ENCODE data around the gene PDGFD. TPM values are rescaled to one million over a fixed set of nuclear protein-coding genes. Genes with fewer than 3 reads are reported as not detected.

The PDGFD gene
- polyA plus RNA-seq, 1 of the 3 experiments (the other 2 are of a cell fraction): 4.8 TPM

DNA sequence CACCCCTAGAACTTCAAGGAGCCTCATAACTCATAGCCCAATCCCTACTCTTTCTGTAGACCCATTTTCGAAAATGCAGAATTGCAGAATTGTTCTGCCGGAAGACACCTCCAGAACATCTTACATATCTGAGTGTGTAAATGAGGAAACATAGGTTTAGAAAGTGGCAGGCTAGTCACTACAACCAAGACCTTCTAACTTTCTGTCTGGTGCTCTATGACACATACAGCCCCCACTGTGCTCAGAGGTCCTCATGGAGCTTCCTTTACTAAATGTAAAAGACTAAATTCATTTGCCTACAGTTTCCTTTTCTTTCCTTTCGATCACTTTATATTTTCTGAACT is 259.7 kb downstream of the PDGFD start:
- Histone ChIP-seq H3K27ac (ENCODE audit: low read depth in 2 of 2, low read length in 1 of 2) (no peak overlapping the region), H2AFZ (ENCODE audit: low read depth) (no peak overlapping the region), H3F3A (replicated peaks; ENCODE audit: insufficient read depth) (peaks cover 9% of the 10 kb centered on the region), H3K36me3 (replicated peaks in 1 of 2; ENCODE audit: control insufficient read depth in 1 of 2, insufficient read depth in 2 of 2, low read length in 1 of 2) (no peaks in the 10 kb centered on the region), H3K9ac (no peak overlapping the region), H3K9me3 (no peaks in the 10 kb centered on the region), H4K20me1 (ENCODE audit: insufficient read depth) (no peaks in the 10 kb centered on the region), H3K4me3 (ENCODE audit: low read depth in 2 of 2, low read length in 1 of 2) (no peak overlapping the region), H3K79me2 (ENCODE audit: insufficient read depth) (no peaks in the 10 kb centered on the region), H3K27me3 (ENCODE audit: insufficient read depth) (no peaks in the 10 kb centered on the region), H3K9me2 (no peaks in the 10 kb centered on the region), H3K4me2 (no peak overlapping the region), H3K4me1 (ENCODE audit: control insufficient read depth in 1 of 2, insufficient read depth in 2 of 2, low read depth in 1 of 2, low read length in 1 of 2) (peaks cover 0 to 15% of the 10 kb centered on the region in 2 experiments; a peak in 1 of 4 replicates)
- ChIA-PET POLR2A (no interaction called here), CTCF (no interaction called here)
- TF ChIP-seq NFIC (IDR thresholded peaks at IDR 0.05; ENCODE audit: borderline replicate concordance) (no peak), YY1 (IDR thresholded peaks at IDR 0.05; ENCODE audit: low read depth) (no peak), FOXM1 (IDR thresholded peaks at IDR 0.05; ENCODE audit: low read depth) (no peak), TEAD4 (IDR thresholded peaks at IDR 0.05; ENCODE audit: borderline replicate concordance, insufficient read depth) (no peak), RCOR1 (IDR thresholded peaks at IDR 0.05; ENCODE audit: low read length) (no peak)
- TF ChIP-seq, protein P1, sequence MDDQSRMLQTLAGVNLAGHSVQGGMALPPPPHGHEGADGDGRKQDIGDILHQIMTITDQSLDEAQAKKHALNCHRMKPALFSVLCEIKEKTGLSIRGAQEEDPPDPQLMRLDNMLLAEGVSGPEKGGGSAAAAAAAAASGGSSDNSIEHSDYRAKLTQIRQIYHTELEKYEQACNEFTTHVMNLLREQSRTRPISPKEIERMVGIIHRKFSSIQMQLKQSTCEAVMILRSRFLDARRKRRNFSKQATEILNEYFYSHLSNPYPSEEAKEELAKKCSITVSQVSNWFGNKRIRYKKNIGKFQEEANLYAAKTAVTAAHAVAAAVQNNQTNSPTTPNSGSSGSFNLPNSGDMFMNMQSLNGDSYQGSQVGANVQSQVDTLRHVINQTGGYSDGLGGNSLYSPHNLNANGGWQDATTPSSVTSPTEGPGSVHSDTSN (IDR thresholded peaks at IDR 0.05): no peak
- WGBS (ENCODE audit: low lambda C conversion rate): 93% methylated on average over 3 of the region's 3 CpGs
- no peak for DNase-seq

DNA sequence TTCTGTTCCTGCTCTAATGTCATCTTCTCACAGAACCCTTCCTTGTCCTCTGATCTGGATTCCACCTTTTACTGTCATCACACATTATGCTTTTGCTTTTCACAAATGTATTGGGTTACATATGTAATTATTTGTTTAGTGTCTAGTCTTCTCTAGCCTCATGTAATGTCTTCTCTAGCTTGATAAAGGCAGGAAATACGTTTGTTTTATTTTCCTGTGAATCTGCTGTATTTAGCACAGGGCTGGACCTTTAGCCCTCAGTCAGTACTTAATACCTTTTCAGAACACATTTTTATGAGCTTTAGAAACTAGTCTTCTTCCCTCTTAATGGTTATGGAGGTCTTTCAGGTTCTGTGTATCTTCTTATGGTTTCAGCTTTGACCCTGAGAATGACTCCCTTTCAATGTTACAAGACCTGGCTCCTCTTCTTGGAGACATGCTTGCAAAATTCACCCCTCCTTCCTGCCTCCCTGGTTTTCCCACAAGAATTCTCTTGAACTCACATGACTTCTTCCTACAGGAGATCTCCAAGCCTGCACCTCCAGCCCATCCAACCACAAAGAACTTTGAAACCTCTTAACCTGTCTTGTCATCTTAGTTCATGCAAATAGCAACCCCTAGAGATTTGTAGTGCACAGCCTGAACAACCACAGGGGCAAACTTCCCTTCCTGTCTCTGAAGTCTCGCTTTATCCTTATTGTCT is 260.2 kb downstream of the PDGFD start:
- Histone ChIP-seq H3K36me3 (replicated peaks in 1 of 2; ENCODE audit: control insufficient read depth in 1 of 2, insufficient read depth in 2 of 2, low read length in 1 of 2) (no peaks in the 10 kb centered on the region), H3K79me2 (ENCODE audit: insufficient read depth) (no peaks in the 10 kb centered on the region), H3K9ac (no peak overlapping the region), H4K20me1 (ENCODE audit: insufficient read depth) (no peaks in the 10 kb centered on the region), H3F3A (replicated peaks; ENCODE audit: insufficient read depth) (peaks cover 9% of the 10 kb centered on the region), H3K27me3 (ENCODE audit: insufficient read depth) (no peaks in the 10 kb centered on the region), H3K4me3 (ENCODE audit: low read depth in 2 of 2, low read length in 1 of 2) (no peak overlapping the region), H3K4me1 (ENCODE audit: control insufficient read depth in 1 of 2, insufficient read depth in 2 of 2, low read depth in 1 of 2, low read length in 1 of 2) (peaks cover 0 to 15% of the 10 kb centered on the region in 2 experiments; a peak in 1 of 4 replicates), H3K4me2 (no peak overlapping the region), H3K27ac (ENCODE audit: low read depth in 2 of 2, low read length in 1 of 2) (no peak overlapping the region), H3K9me2 (no peaks in the 10 kb centered on the region), H2AFZ (ENCODE audit: low read depth) (no peak overlapping the region), H3K9me3 (no peaks in the 10 kb centered on the region)
- WGBS (ENCODE audit: low lambda C conversion rate): 85% methylated on average over 2 of the region's 2 CpGs
- DNase-seq: no peak
- ChIA-PET CTCF (no interaction called here), POLR2A (no interaction called here)
- TF ChIP-seq TEAD4 (IDR thresholded peaks at IDR 0.05; ENCODE audit: borderline replicate concordance, insufficient read depth): no peak
- no peak for TF ChIP-seq POLR2AphosphoS5 (IDR thresholded peaks at IDR 0.05; ENCODE audit: low read depth, low read length)
- TF ChIP-seq, protein P2, sequence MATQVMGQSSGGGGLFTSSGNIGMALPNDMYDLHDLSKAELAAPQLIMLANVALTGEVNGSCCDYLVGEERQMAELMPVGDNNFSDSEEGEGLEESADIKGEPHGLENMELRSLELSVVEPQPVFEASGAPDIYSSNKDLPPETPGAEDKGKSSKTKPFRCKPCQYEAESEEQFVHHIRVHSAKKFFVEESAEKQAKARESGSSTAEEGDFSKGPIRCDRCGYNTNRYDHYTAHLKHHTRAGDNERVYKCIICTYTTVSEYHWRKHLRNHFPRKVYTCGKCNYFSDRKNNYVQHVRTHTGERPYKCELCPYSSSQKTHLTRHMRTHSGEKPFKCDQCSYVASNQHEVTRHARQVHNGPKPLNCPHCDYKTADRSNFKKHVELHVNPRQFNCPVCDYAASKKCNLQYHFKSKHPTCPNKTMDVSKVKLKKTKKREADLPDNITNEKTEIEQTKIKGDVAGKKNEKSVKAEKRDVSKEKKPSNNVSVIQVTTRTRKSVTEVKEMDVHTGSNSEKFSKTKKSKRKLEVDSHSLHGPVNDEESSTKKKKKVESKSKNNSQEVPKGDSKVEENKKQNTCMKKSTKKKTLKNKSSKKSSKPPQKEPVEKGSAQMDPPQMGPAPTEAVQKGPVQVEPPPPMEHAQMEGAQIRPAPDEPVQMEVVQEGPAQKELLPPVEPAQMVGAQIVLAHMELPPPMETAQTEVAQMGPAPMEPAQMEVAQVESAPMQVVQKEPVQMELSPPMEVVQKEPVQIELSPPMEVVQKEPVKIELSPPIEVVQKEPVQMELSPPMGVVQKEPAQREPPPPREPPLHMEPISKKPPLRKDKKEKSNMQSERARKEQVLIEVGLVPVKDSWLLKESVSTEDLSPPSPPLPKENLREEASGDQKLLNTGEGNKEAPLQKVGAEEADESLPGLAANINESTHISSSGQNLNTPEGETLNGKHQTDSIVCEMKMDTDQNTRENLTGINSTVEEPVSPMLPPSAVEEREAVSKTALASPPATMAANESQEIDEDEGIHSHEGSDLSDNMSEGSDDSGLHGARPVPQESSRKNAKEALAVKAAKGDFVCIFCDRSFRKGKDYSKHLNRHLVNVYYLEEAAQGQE (IDR thresholded peaks at IDR 0.05; ENCODE audit: low read depth, low read length): no peak
